ENCODE data around the gene MAML2.

MAML2 gene

DNA sequence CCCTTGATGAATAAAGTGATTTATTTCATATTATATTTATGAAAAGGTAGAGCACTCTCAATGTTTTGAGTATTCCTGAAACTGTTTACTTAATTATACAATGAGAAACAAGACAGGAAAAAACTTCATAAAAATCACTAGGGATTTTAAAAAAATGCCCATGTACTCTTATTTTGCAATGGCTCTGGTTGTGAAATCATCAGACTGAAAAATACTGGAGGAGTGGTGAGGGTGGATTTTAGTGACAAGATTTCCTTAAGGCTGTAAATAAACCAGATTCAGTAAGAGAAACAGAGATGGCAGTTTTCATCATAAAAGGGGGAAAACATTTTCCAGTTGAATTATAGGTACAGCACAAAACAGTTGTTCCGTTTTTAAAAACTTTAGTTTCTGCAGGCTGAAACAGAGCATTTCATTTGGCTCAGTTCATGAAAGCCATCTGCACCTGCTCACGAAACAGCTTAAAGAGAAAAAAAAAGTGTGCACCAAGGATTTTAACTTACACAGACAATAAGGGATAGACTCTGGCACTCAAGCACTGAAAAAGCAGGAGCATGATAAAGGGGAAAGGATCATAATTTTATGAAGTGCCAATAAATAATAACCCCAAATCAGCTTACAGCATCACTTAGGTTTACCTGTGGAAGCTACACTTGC is 100.7 kb downstream of the MAML2 start:
- no peak overlapping the region for H2AFZ ChIP-seq (ENCODE audit: low read length)
- no peaks in the 10 kb centered on the region for H3F3A ChIP-seq (ENCODE audit: insufficient read depth, low read length)
- H3K4me1 ChIP-seq (ENCODE audit: low read length), result no peaks in the 10 kb centered on the region
- no peak overlapping the region for H3K4me2 ChIP-seq (ENCODE audit: low read depth, low read length)
- H3K36me3 ChIP-seq (replicated peaks; ENCODE audit: insufficient read depth, low read length), result no peaks in the 10 kb centered on the region
- no peaks in the 10 kb centered on the region for H3K9me3 ChIP-seq (replicated peaks; ENCODE audit: insufficient read depth, low read length)
- no peak for DNase-seq
- H3K27ac ChIP-seq (ENCODE audit: low read length), result no peak overlapping the region
- TF ChIP-seq EZH2 (optimal IDR thresholded peaks at IDR 0.05; ENCODE audit: low read depth, low read length), result no peak
- TF ChIP-seq EZH2phosphoT487 (IDR thresholded peaks at IDR 0.05; ENCODE audit: low read length), result no peak
- TF ChIP-seq, protein P1, sequence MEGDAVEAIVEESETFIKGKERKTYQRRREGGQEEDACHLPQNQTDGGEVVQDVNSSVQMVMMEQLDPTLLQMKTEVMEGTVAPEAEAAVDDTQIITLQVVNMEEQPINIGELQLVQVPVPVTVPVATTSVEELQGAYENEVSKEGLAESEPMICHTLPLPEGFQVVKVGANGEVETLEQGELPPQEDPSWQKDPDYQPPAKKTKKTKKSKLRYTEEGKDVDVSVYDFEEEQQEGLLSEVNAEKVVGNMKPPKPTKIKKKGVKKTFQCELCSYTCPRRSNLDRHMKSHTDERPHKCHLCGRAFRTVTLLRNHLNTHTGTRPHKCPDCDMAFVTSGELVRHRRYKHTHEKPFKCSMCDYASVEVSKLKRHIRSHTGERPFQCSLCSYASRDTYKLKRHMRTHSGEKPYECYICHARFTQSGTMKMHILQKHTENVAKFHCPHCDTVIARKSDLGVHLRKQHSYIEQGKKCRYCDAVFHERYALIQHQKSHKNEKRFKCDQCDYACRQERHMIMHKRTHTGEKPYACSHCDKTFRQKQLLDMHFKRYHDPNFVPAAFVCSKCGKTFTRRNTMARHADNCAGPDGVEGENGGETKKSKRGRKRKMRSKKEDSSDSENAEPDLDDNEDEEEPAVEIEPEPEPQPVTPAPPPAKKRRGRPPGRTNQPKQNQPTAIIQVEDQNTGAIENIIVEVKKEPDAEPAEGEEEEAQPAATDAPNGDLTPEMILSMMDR (IDR thresholded peaks at IDR 0.05; ENCODE audit: low read length), result no peak
- H3K9ac ChIP-seq (ENCODE audit: low read length), result no peak overlapping the region
- H3K27me3 ChIP-seq (replicated peaks; ENCODE audit: insufficient read depth, low read length), result no peaks in the 10 kb centered on the region
- no peaks in the 10 kb centered on the region for H3K9me2 ChIP-seq (replicated peaks; ENCODE audit: insufficient read depth, low read length)
- no peaks in the 10 kb centered on the region for H4K20me1 ChIP-seq (ENCODE audit: insufficient read depth, low read length)
- H3K79me2 ChIP-seq (ENCODE audit: low read length), result peaks cover 64% of the 10 kb centered on the region
- no peak overlapping the region for H3K4me3 ChIP-seq (ENCODE audit: low read length)

DNA sequence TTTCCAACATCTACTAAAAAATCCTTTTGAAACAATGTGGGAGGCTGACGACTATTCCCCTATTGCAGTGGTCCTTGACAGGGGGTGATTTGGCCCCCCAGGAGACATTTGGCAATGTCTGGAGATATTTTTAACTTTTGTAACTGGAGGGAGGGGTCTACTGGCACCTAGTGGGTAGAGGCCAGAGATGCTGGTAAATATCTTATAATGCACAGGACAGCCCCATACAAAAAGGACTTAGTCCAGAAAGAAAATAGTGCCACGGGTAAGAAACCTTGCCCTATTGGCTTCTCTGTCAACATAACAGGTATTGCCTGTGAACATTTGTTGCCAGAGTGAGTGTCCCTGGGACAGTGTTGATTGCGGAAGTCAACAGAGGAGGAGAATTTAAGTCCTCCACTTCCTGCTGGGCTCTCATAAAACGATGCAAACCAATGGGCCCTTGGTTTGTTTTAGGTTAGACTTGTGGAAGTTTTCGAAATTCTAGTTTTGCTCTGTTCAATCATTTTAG is 101.6 kb downstream of the MAML2 start:
- no peaks in the 10 kb centered on the region for H3K9me3 ChIP-seq (replicated peaks; ENCODE audit: insufficient read depth, low read length)
- no peak overlapping the region for H3K27ac ChIP-seq (ENCODE audit: low read length)
- no peaks in the 10 kb centered on the region for H3K9me2 ChIP-seq (replicated peaks; ENCODE audit: insufficient read depth, low read length)
- H3K36me3 ChIP-seq (replicated peaks; ENCODE audit: insufficient read depth, low read length), result no peaks in the 10 kb centered on the region
- H3K4me2 ChIP-seq (ENCODE audit: low read depth, low read length), result no peak overlapping the region
- H2AFZ ChIP-seq (ENCODE audit: low read length), result no peak overlapping the region
- no peaks in the 10 kb centered on the region for H3K27me3 ChIP-seq (replicated peaks; ENCODE audit: insufficient read depth, low read length)
- no peaks in the 10 kb centered on the region for H4K20me1 ChIP-seq (ENCODE audit: insufficient read depth, low read length)
- no peak overlapping the region for H3K4me3 ChIP-seq (ENCODE audit: low read length)
- H3K4me1 ChIP-seq (ENCODE audit: low read length), result no peaks in the 10 kb centered on the region
- TF ChIP-seq EZH2phosphoT487 (IDR thresholded peaks at IDR 0.05; ENCODE audit: low read length), result no peak
- TF ChIP-seq, protein P1 (IDR thresholded peaks at IDR 0.05; ENCODE audit: low read length), result no peak
- TF ChIP-seq EZH2 (optimal IDR thresholded peaks at IDR 0.05; ENCODE audit: low read depth, low read length), result no peak
- H3K79me2 ChIP-seq (ENCODE audit: low read length), result peaks cover 60% of the 10 kb centered on the region
- DNase-seq, result no peak
- H3F3A ChIP-seq (ENCODE audit: insufficient read depth, low read length), result no peaks in the 10 kb centered on the region
- no peak overlapping the region for H3K9ac ChIP-seq (ENCODE audit: low read length)

DNA sequence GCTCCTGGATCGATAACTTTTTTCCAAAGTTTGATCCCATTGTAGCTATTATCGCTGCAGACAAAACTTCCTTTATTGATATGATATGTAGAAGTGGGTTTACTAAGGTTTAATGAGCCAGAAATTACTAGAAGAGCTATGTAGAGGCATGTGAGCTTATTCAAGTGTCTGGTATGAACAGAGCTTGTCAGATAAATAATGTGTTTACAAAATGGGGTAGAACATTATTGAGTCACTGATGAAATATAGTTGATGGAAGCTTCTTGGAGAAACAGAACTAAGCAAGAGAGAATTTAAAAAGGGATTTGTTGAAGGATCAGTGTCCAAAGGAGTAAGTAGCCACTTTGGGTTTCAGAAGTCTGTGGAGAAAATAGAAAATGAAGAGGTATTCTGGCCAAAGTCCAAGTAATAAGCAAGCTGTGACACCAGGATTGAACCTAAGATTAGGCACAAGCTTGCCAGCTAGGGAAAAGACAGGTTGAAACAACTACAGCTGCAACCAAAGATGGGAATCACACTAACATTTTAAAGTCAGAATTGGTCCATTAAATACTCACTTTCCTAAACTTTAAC is 104.3 kb downstream of the MAML2 start:
- Histone ChIP-seq H2AFZ (ENCODE audit: low read length) (no peak overlapping the region), H3K9me3 (replicated peaks; ENCODE audit: insufficient read depth, low read length) (no peaks in the 10 kb centered on the region), H3F3A (ENCODE audit: insufficient read depth, low read length) (no peaks in the 10 kb centered on the region), H3K27me3 (replicated peaks; ENCODE audit: insufficient read depth, low read length) (no peaks in the 10 kb centered on the region), H3K27ac (ENCODE audit: low read length) (no peak overlapping the region), H3K36me3 (replicated peaks; ENCODE audit: insufficient read depth, low read length) (no peaks in the 10 kb centered on the region), H3K9ac (ENCODE audit: low read length) (no peak overlapping the region), H4K20me1 (ENCODE audit: insufficient read depth, low read length) (no peaks in the 10 kb centered on the region), H3K79me2 (ENCODE audit: low read length) (peaks cover 50% of the 10 kb centered on the region), H3K4me2 (ENCODE audit: low read depth, low read length) (no peak overlapping the region), H3K4me3 (ENCODE audit: low read length) (no peak overlapping the region), H3K4me1 (ENCODE audit: low read length) (no peaks in the 10 kb centered on the region), H3K9me2 (replicated peaks; ENCODE audit: insufficient read depth, low read length) (no peaks in the 10 kb centered on the region)
- no peak for TF ChIP-seq EZH2phosphoT487 (IDR thresholded peaks at IDR 0.05; ENCODE audit: low read length)
- no peak for TF ChIP-seq EZH2 (optimal IDR thresholded peaks at IDR 0.05; ENCODE audit: low read depth, low read length)
- TF ChIP-seq, protein P1 (IDR thresholded peaks at IDR 0.05; ENCODE audit: low read length), result no peak
- DNase-seq, result no peak

Data from MM.1S (cell line).